ES-I3 (cell line): Measurements from ENCODE around the gene CHRD.

Source experiments
- H3K36me3 ChIP-seq: 2 replicates; pipeline ENCODE4 v1.6.1; 2013; ENCODE audit warnings: mild to moderate bottlenecking, low read length, control low read depth, moderate library complexity; ENCODE audit not compliant: insufficient read depth
- H3K4me1 ChIP-seq: 2 replicates; pipeline ENCODE4 v1.6.1; 2013; ENCODE audit warnings: mild to moderate bottlenecking, control low read depth, low read length; ENCODE audit not compliant: insufficient read depth
- H3K9ac ChIP-seq: 2 replicates; pipeline ENCODE4 v1.6.1; 2013; ENCODE audit warnings: low read depth, mild to moderate bottlenecking, low read length, moderate library complexity
- H3K9me3 ChIP-seq: 2 replicates; pipeline ENCODE4 v1.6.1; 2013; ENCODE audit warnings: mild to moderate bottlenecking, low read length, moderate library complexity; ENCODE audit not compliant: control insufficient read depth, insufficient read depth

Gene CHRD

GRCh38 chr3:184361932-184362667, 17.8 kb upstream of the CHRD start:
- Histone ChIP-seq H3K9ac (peak overlapping the region; percentile 85), H3K36me3 (no peaks in the 10 kb centered on the region), H3K9me3 (no peaks in the 10 kb centered on the region), H3K4me1 (peaks cover 8% of the 10 kb centered on the region)

DNA sequence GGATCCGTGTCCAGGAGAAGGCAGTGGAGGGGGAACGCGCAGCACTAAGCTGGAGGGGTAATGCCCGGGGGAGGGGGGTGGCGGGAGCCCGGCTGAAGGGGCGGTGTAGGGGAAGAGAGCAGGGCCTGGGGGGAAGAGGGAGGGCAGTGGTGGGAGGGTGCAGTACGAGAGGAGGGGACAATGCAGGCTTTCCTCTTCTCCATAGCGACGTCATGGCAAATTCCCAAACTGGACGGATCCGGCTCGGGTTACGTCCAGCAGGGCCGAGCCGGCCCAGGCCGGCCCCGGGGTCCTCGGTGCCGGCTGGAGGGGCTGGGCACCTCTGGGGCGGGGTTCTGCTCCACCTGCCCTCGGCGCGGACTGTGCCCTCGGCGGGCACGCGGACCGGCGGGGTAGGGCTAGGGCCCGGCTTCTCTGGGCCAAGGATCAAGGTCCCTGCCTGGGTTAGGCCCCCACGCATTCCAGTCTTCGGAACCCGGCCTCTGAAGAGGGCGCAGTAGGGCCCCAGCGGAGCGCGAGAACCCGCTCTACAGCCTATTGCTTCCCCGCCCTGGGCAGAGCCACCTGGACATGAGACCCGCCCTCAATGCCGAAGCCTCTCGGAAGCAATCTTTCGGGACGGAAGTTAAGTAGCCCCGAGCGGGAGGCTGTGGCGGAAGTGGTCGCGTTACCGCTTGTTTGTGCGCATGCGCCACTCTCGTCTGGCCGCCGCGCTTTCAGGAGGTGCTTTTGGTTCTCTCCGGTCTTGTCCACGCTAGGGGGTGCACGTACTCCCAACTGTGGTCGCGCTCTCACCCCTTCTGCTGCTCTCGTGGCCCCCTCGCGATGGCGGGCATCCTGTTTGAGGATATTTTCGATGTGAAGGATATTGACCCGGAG, 16.9 kb upstream of the CHRD start:
- H3K36me3 ChIP-seq, result no peaks in the 10 kb centered on the region
- H3K4me1 ChIP-seq, result peaks cover 8% of the 10 kb centered on the region
- H3K9me3 ChIP-seq, result no peaks in the 10 kb centered on the region

DNA sequence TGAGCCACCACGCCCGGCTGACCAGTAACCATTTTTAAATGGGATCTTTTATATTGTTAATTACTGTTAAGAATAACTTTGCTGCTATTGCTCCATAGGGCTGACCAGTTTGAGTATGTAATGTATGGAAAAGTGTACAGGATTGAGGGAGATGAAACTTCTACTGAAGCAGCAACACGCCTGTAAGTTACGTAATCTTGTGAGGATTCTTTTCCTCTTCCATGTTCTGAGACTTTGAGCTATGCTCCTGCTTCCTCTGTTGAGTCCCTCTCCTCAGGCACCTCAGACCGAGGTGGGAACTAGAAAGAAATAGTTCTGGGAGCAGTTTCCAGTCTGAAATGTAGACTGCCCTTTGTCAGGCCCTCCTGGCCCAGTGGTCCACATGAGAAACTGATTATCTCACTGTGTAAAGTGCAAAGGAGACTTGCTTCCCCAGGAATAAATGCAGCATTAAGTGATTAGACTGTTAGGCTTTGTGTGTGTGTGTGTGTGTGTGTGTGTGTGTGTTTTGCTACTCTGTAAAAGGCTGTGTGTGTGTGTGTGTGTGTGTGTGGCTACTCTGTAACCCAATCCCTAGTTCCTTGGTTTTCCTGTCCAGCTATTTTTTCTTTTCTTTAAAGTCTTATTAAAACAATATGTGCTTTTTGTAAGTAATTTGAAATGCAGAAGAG, 13.1 kb upstream of the CHRD start:
- no peak overlapping the region for H3K9ac ChIP-seq
- peaks cover 7% of the 10 kb centered on the region for H3K4me1 ChIP-seq
- H3K9me3 ChIP-seq, result no peaks in the 10 kb centered on the region
- H3K36me3 ChIP-seq, result 0 out of 2 replicates have a peak, but pooled peaks cover 10% of the 10 kb centered on the region

More for the DNA sequence above, 16.9 kb upstream of the CHRD start:
- H3K9ac ChIP-seq, result peak overlapping the region; percentile 85

- Histone ChIP-seq H3K9me3 (no peaks in the 10 kb centered on the region), H3K9ac (no peak overlapping the region), H3K4me1 (peaks cover 10% of the 10 kb centered on the region), H3K36me3 (0 out of 2 replicates have a peak, but pooled peaks cover 10% of the 10 kb centered on the region)
These were observed 11.7 kb upstream of the CHRD start for GRCh38 chr3:184368116-184368515.

- no peak overlapping the region for H3K9ac ChIP-seq
These were observed 11.2 kb upstream of the CHRD start for GRCh38 chr3:184368586-184369183.

DNA sequence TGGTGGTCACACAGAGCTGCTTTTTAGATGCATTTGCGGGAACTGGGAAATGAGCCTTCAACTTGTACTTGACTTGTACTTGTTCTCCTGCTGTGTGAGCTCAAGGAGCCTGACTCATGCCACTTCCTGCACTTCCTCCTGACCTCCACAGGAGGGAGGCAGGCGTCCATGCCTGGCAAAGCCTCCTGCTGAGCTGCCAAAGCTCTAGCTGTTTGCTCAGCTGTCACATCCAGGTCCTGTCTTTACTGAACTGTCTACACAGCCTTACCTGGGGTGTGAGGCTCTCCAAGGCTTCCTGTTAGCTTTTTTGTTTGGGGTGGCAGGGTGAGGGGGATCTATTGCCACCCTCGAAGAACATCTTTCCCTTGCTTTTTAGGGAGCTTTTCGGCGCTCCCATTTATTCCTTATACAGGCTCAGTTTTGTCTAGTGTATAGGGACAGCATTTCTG, 8.3 kb upstream of the CHRD start:
- Histone ChIP-seq H3K9me3 (no peaks in the 10 kb centered on the region), H3K9ac (no peak overlapping the region), H3K4me1 (peaks cover 10% of the 10 kb centered on the region), H3K36me3 (0 out of 2 replicates have a peak, but pooled peaks cover 10% of the 10 kb centered on the region)

More at GRCh38 chr3:184368586-184369183, 11.2 kb upstream of the CHRD start:
- H3K4me1 ChIP-seq, result peaks cover 10% of the 10 kb centered on the region
- H3K9me3 ChIP-seq, result no peaks in the 10 kb centered on the region
- H3K36me3 ChIP-seq, result 0 out of 2 replicates have a peak, but pooled peaks cover 10% of the 10 kb centered on the region

DNA sequence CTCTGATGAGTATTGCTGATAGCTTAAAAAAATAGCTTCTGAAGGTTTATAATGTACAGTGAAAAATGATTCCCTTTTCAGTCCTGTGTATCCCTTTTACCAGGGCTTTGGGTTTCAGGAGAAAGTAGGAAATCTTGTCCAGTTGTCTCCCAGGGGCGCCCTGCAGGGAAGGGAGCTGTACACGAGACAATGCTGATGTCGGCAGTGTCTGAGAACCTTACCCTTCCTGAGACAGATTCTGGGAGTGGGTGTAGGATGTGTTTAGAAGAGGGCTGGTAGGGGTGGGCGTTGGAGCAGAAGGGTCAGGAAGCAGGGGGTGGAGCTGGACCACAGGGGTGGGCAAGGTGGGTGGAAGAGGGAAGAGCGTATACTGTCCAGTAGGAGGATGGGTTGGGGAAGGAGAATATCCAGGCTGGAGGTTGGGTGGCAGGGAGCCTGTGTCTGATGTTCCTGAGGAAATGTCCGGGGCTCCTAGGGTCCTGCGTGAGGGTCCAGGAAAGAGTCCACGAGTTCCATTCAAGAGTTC, 7.5 kb upstream of the CHRD start:
- H3K9ac ChIP-seq, result no peak overlapping the region
- peaks cover 10% of the 10 kb centered on the region for H3K4me1 ChIP-seq
- H3K9me3 ChIP-seq, result no peaks in the 10 kb centered on the region
- H3K36me3 ChIP-seq, result 0 out of 2 replicates have a peak, but pooled peaks cover 10% of the 10 kb centered on the region

DNA sequence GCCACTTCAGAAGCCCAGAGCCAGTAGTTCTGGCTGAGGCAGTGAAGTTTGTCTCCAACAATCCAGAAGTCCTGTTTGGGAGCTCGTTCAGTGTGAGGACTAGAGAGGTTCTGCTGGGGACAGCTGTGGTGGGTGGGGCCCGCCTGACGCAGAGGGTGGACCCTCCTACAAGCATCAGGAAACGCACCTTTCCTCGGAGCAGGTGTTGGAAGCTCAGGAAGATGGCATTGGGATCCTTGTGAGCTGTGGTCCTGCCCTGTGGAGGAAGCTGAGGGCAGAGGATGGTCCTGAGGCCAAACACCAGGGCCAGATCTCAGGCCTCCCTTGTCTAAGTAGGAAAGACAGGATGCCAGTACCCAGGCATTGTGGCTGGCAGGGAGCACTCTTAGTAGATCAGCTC, 6.9 kb upstream of the CHRD start:
- H3K36me3 ChIP-seq, result 0 out of 2 replicates have a peak, but pooled peaks cover 10% of the 10 kb centered on the region
- H3K9ac ChIP-seq, result no peak overlapping the region
- peaks cover 10% of the 10 kb centered on the region for H3K4me1 ChIP-seq
- H3K9me3 ChIP-seq, result no peaks in the 10 kb centered on the region

- Histone ChIP-seq H3K9me3 (no peaks in the 10 kb centered on the region), H3K9ac (no peak overlapping the region), H3K4me1 (peaks cover 14% of the 10 kb centered on the region)
These were observed 6.4 kb upstream of the CHRD start for GRCh38 chr3:184373422-184373821.

GRCh38 chr3:184375747-184376461, 4.0 kb upstream of the CHRD start:
- Histone ChIP-seq H3K9me3 (no peaks in the 10 kb centered on the region), H3K4me1 (peaks cover 24% of the 10 kb centered on the region), H3K9ac (no peak overlapping the region), H3K36me3 (no peaks in the 10 kb centered on the region)

More at GRCh38 chr3:184373422-184373821, 6.4 kb upstream of the CHRD start:
- 0 out of 2 replicates have a peak, but pooled peaks cover 7% of the 10 kb centered on the region for H3K36me3 ChIP-seq

GRCh38 chr3:184377374-184377773, 2.5 kb upstream of the CHRD start:
- Histone ChIP-seq H3K9me3 (no peaks in the 10 kb centered on the region), H3K4me1 (peaks cover 14% of the 10 kb centered on the region; the same call in 1 of the 2 replicates), H3K9ac (peak overlapping the region; percentile 18; the same call in 1 of the 2 replicates), H3K36me3 (no peaks in the 10 kb centered on the region)

- peak within 1 kb of the TSS; percentile 18; the same call in 1 of the 2 replicates for H3K9ac ChIP-seq
- no peaks in the 10 kb centered on the region for H3K9me3 ChIP-seq
- peaks cover 14% of the 10 kb centered on the region; the same call in 1 of the 2 replicates for H3K4me1 ChIP-seq
- no peaks in the 10 kb centered on the region for H3K36me3 ChIP-seq
These were observed 1.9 kb upstream of the CHRD start, which contains the start of gene THPO for GRCh38 chr3:184377882-184378445. THPO (minus strand) TSS chr3:184378207; CDS start chr3:184376259, 1,948 bp downstream.
